ENCODE data around the gene MID1. TPM values are rescaled to one million over a fixed set of nuclear protein-coding genes. Genes with fewer than 3 reads are reported as not detected.

Gene MID1
- total and polyA plus RNA-seq, 9 of the 15 experiments (the other 6 are each of a cell fraction or from before 2014, with no cell fraction given), result 0.07 to 0.54 (median 0.33) TPM

GRCh38 chrX:10628906-10629305 is 8.5 kb upstream of the MID1 start:
- no peak overlapping the region for H3K4me3 ChIP-seq
- in situ Hi-C loops (cut with MboI) (no loop called here), intact Hi-C loops (cut with micrococcal nuclease) (no loop called here)
- ATAC-seq (no peak), DNase-seq (ENCODE audit: extremely low read depth in 1 of 4, low spot score in 3 of 4) (no peak), FAIRE-seq (no peak)
- no TSS peak for BruUV-seq (replicated peaks)
- no peaks in the 10 kb centered on the region for H4K20me1 ChIP-seq (replicated peaks; ENCODE audit: control insufficient read depth, insufficient read depth, low read length)
- H3K36me3 ChIP-seq (ENCODE audit: control insufficient read depth, insufficient read depth, low read length), result no peaks in the 10 kb centered on the region
- no peak overlapping the region for H2AFZ ChIP-seq (ENCODE audit: low read depth, low read length)
- no peak overlapping the region for H3K27ac ChIP-seq (ENCODE audit: extremely low read depth, low read depth, low read length)
- 0 out of 2 replicates have a peak, but pooled peaks have one; percentile 23 for TF ChIP-seq NFE2 (IDR thresholded peaks at IDR 0.05; ENCODE audit: low read depth)
- no peak for TF ChIP-seq POLR3G (IDR thresholded peaks at IDR 0.05; ENCODE audit: extremely low read depth, insufficient read length, insufficient replicate concordance)
- TF ChIP-seq ZNF77 (CRISPR knock-in tag; IDR thresholded peaks at IDR 0.05), result no peak
- no peak for TF ChIP-seq BACH1 (tag; IDR thresholded peaks at IDR 0.05)
- no peak for TF ChIP-seq ZNF586 (CRISPR knock-in tag; conservative IDR thresholded peaks at IDR 0.05)
- TF ChIP-seq MAFG (tag; conservative IDR thresholded peaks at IDR 0.05), result 0 out of 2 replicates have a peak, but pooled peaks have one; percentile 10
- TF ChIP-seq RNF2 (IDR thresholded peaks at IDR 0.05), result no peak
- CTCF ChIA-PET (ENCODE audit: low intra/inter-chr PET ratio), result no interaction called here
- H3K9me3 ChIP-seq (replicated peaks; ENCODE audit: control insufficient read depth, insufficient read depth, low read depth, low read length), result no peaks in the 10 kb centered on the region
- no peak overlapping the region for H3K4me2 ChIP-seq (ENCODE audit: insufficient read depth, low read length)
- no peaks in the 10 kb centered on the region for H3K9me1 ChIP-seq (ENCODE audit: control insufficient read depth, insufficient read depth, low read length)
- no peaks in the 10 kb centered on the region for H3K79me2 ChIP-seq (ENCODE audit: control insufficient read depth, insufficient read depth, low read length)
- no peaks in the 10 kb centered on the region for H3K4me1 ChIP-seq (replicated peaks in 1 of 2; ENCODE audit: control insufficient read depth in 2 of 2, insufficient read depth in 2 of 2, low read length in 2 of 2)
- POLR2A ChIA-PET, result no interaction called here
- WGBS (ENCODE audit: insufficient coverage, low coverage, missing lambda C conversion rate), result 0% methylated on average over 3 of the region's 3 CpGs
- H3K9ac ChIP-seq (ENCODE audit: insufficient read depth in 1 of 2, low read depth in 2 of 2, low read length in 2 of 2), result no peak overlapping the region
- no peaks in the 10 kb centered on the region for H3K27me3 ChIP-seq (ENCODE audit: control insufficient read depth in 2 of 2, insufficient read depth in 2 of 2, low read length in 2 of 2)

- Histone ChIP-seq H3K4me1 (replicated peaks in 1 of 2; ENCODE audit: control insufficient read depth in 2 of 2, insufficient read depth in 2 of 2, low read length in 2 of 2) (peaks cover 0 to 5% of the 10 kb centered on the region in 2 experiments; a peak in 2 of 5 replicates), H3K9me1 (ENCODE audit: control insufficient read depth, insufficient read depth, low read length) (no peaks in the 10 kb centered on the region), H3K9me3 (replicated peaks; ENCODE audit: control insufficient read depth, insufficient read depth, low read depth, low read length) (no peaks in the 10 kb centered on the region), H3K9ac (ENCODE audit: insufficient read depth in 1 of 2, low read depth in 2 of 2, low read length in 2 of 2) (no peak overlapping the region), H3K4me2 (ENCODE audit: insufficient read depth, low read length) (no peak overlapping the region), H3K4me3 (no peak overlapping the region), H3K27me3 (ENCODE audit: control insufficient read depth in 2 of 2, insufficient read depth in 2 of 2, low read length in 2 of 2) (peaks cover 4 to 16% of the 10 kb centered on the region in 2 experiments; a peak in 4 of 5 replicates), H3K79me2 (ENCODE audit: control insufficient read depth, insufficient read depth, low read length) (no peaks in the 10 kb centered on the region), H3K27ac (ENCODE audit: extremely low read depth, low read depth, low read length) (no peak overlapping the region), H2AFZ (ENCODE audit: low read depth, low read length) (no peak overlapping the region), H4K20me1 (replicated peaks; ENCODE audit: control insufficient read depth, insufficient read depth, low read length) (no peaks in the 10 kb centered on the region), H3K36me3 (ENCODE audit: control insufficient read depth, insufficient read depth, low read length) (no peaks in the 10 kb centered on the region)
- FAIRE-seq (no peak), DNase-seq (ENCODE audit: extremely low read depth in 1 of 4, low spot score in 3 of 4) (no peak), ATAC-seq (no peak)
- WGBS (ENCODE audit: insufficient coverage, low coverage, missing lambda C conversion rate), result 0% methylated on average over 3 of the region's 3 CpGs
- no TSS peak for BruUV-seq (replicated peaks)
- no peak for TF ChIP-seq ZFP91 (CRISPR knock-in tag; IDR thresholded peaks at IDR 0.05)
- no peak for TF ChIP-seq MCM7 (IDR thresholded peaks at IDR 0.05)
- no peak for TF ChIP-seq ZKSCAN1 (IDR thresholded peaks at IDR 0.05; ENCODE audit: low read depth, low read length)
- no peak for TF ChIP-seq BRCA1 (IDR thresholded peaks at IDR 0.05)
- no peak for TF ChIP-seq BRCA1 (CRISPR knock-in tag; IDR thresholded peaks at IDR 0.05)
- TF ChIP-seq ZKSCAN8 (CRISPR knock-in tag; IDR thresholded peaks at IDR 0.05), result no peak
- in situ Hi-C loops (cut with MboI) (no loop called here), intact Hi-C loops (cut with micrococcal nuclease) (no loop called here)
- CTCF ChIA-PET (ENCODE audit: low intra/inter-chr PET ratio), result no interaction called here
- POLR2A ChIA-PET, result no interaction called here
These were observed 1.8 kb upstream of the MID1 start for GRCh38 chrX:10622197-10622596.
